Measurements from ENCODE around the gene PITX2.

- TF ChIP-seq CTCF (IDR thresholded peaks at IDR 0.05 in 8 of 11, conservative IDR thresholded peaks at IDR 0.05 in 3 of 11) = no peak
- TF ChIP-seq POLR2A (IDR thresholded peaks at IDR 0.05) = no peak
Measured at GRCh38 chr4:110605077-110605476, 17.8 kb downstream of the PITX2 start.

All from spleen (tissue), 7 donors.